ENCODE results near the gene TRMT1L.
A peak's percentile ranks its signal among the peaks of the same experiment; 100 is the strongest.
"Not testable (repeated sequence)": the region's sequence is repeated elsewhere in the genome, so short reads cannot be mapped to it uniquely, and the experiment has no call there.

TRMT1L gene

GRCh38 chr1:185156854-185157598, at the start of gene TRMT1L, which contains the start of gene SWT1:
Gene TRMT1L, minus strand, starts transcription at chr1:185156953. Its CDS starts 241 bp downstream, at chr1:185156712.
Gene SWT1, plus strand, starts transcription at chr1:185157167. Its CDS starts 3,675 bp downstream, at chr1:185160842.
- H3K9me3 ChIP-seq (replicated peaks in 1 of 11) = no peaks in the 10 kb centered on the region
- H3K27me3 ChIP-seq = no peaks in the 10 kb centered on the region
- peak within 1 kb of the TSS; percentile 91 to 99 (median 96) for H3K27ac ChIP-seq
- TF ChIP-seq Cebpa-rat (IDR thresholded peaks at IDR 0.05) = no peak
- H3K36me3 ChIP-seq = peaks cover 0 to 13% (median 0%) of the 10 kb centered on the region in 11 experiments; a peak in 5 of 22 replicates
- no peaks in the 10 kb centered on the region; a peak in 1 of 22 replicates for H4K20me1 ChIP-seq
- peak within 1 kb of the TSS; percentile 92 to 98 (median 96) for H3K9ac ChIP-seq
- H3K4me3 ChIP-seq = peak within 1 kb of the TSS; percentile 72 to 96 (median 84)
- H3K4me2 ChIP-seq = peak within 1 kb of the TSS; percentile 88 to 98 (median 94)
- H3K4me1 ChIP-seq = peaks cover 24 to 63% (median 34%) of the 10 kb centered on the region in 10 experiments

- no peak overlapping the region for H3K4me2 ChIP-seq
- H4K20me1 ChIP-seq = no peaks in the 10 kb centered on the region
- no peak overlapping the region for H3K27ac ChIP-seq
- TF ChIP-seq Cebpa-rat (IDR thresholded peaks at IDR 0.05) = no peak
- no peak overlapping the region for H3K4me3 ChIP-seq
- no peak overlapping the region for H3K9ac ChIP-seq
- peaks cover 6 to 34% (median 17%) of the 10 kb centered on the region in 11 experiments; a peak in 16 of 22 replicates for H3K9me3 ChIP-seq (replicated peaks in 1 of 11)
- peaks cover 0 to 75% (median 0%) of the 10 kb centered on the region in 11 experiments; a peak in 6 of 22 replicates for H3K36me3 ChIP-seq
- H3K27me3 ChIP-seq = no peaks in the 10 kb centered on the region
- no peaks in the 10 kb centered on the region for H3K4me1 ChIP-seq
Observed at GRCh38 chr1:185200889-185201288, 44.1 kb upstream of the TRMT1L start.

GRCh38 chr1:185198712-185199111, 42.0 kb upstream of the TRMT1L start:
- not testable (repeated sequence) for H4K20me1 ChIP-seq, H3K27ac ChIP-seq, H3K4me1 ChIP-seq, H3K9ac ChIP-seq, H3K4me3 ChIP-seq, H3K4me2 ChIP-seq, H3K27me3 ChIP-seq
- peaks cover 0 to 70% (median 0%) of the 10 kb centered on the region in 11 experiments; a peak in 6 of 22 replicates for H3K36me3 ChIP-seq
- H3K9me3 ChIP-seq (replicated peaks in 1 of 11) = peaks cover 6 to 34% (median 17%) of the 10 kb centered on the region in 11 experiments; a peak in 16 of 22 replicates

- TF ChIP-seq Cebpa-rat (IDR thresholded peaks at IDR 0.05) = no peak
- no peaks in the 10 kb centered on the region for H3K27me3 ChIP-seq
- H3K36me3 ChIP-seq = peaks cover 0 to 59% (median 0%) of the 10 kb centered on the region in 11 experiments; a peak in 5 of 22 replicates
- H3K9me3 ChIP-seq (replicated peaks in 1 of 11) = peaks cover 3 to 21% (median 9%) of the 10 kb centered on the region in 11 experiments; a peak in 13 of 22 replicates
- H3K9ac ChIP-seq = no peak overlapping the region
- no peaks in the 10 kb centered on the region for H3K4me1 ChIP-seq
- no peak overlapping the region for H3K27ac ChIP-seq
- H4K20me1 ChIP-seq = no peaks in the 10 kb centered on the region
- H3K4me3 ChIP-seq = no peak overlapping the region
- H3K4me2 ChIP-seq = no peak overlapping the region
Observed at GRCh38 chr1:185193756-185194155, 37.0 kb upstream of the TRMT1L start.

GRCh38 chr1:185170291-185170848, 13.6 kb upstream of the TRMT1L start:
- H3K4me3 ChIP-seq = no peak overlapping the region
- peaks cover 7 to 9% (median 8%) of the 10 kb centered on the region in 10 experiments; a peak in 19 of 20 replicates for H3K4me1 ChIP-seq
- no peaks in the 10 kb centered on the region for H4K20me1 ChIP-seq
- no peaks in the 10 kb centered on the region for H3K27me3 ChIP-seq
- peak overlapping the region in 3 of 11 experiments; percentile 16 to 47 (median 29); a peak in 4 of 22 replicates for H3K4me2 ChIP-seq
- H3K9ac ChIP-seq = no peak overlapping the region
- H3K36me3 ChIP-seq = peaks cover 0 to 57% (median 4%) of the 10 kb centered on the region in 11 experiments; a peak in 8 of 22 replicates
- H3K27ac ChIP-seq = no peak overlapping the region
- no peaks in the 10 kb centered on the region for H3K9me3 ChIP-seq (replicated peaks in 1 of 11)
- no peak for TF ChIP-seq Cebpa-rat (IDR thresholded peaks at IDR 0.05)

GRCh38 chr1:185166106-185166505, 9.4 kb upstream of the TRMT1L start:
- Histone ChIP-seq H3K27ac (peak overlapping the region in 7 of 11 experiments; percentile 33 to 60 (median 49); a peak in 10 of 22 replicates), H3K4me3 (no peak overlapping the region), H4K20me1 (no peaks in the 10 kb centered on the region), H3K27me3 (no peaks in the 10 kb centered on the region), H3K4me2 (peak overlapping the region; percentile 37 to 77 (median 64); a peak in 19 of 22 replicates), H3K9me3 (replicated peaks in 1 of 11) (no peaks in the 10 kb centered on the region), H3K4me1 (peaks cover 8 to 15% (median 10%) of the 10 kb centered on the region in 10 experiments; a peak in 19 of 20 replicates), H3K36me3 (peaks cover 0 to 79% (median 5%) of the 10 kb centered on the region in 11 experiments; a peak in 10 of 22 replicates), H3K9ac (peak overlapping the region in 2 of 11 experiments; percentile 26 to 34; a peak in 1 of 22 replicates)
- TF ChIP-seq Cebpa-rat (IDR thresholded peaks at IDR 0.05) = no peak

GRCh38 chr1:185162491-185162890, 5.7 kb upstream of the TRMT1L start:
- peaks cover 0 to 60% (median 5%) of the 10 kb centered on the region in 11 experiments; a peak in 9 of 22 replicates for H3K36me3 ChIP-seq
- no peak overlapping the region for H3K4me3 ChIP-seq
- no peak overlapping the region for H3K27ac ChIP-seq
- H3K4me2 ChIP-seq = no peak overlapping the region
- H3K9me3 ChIP-seq (replicated peaks in 1 of 11) = no peaks in the 10 kb centered on the region
- no peak overlapping the region for H3K9ac ChIP-seq
- H3K4me1 ChIP-seq = peaks cover 24 to 41% (median 25%) of the 10 kb centered on the region in 10 experiments
- no peaks in the 10 kb centered on the region for H4K20me1 ChIP-seq
- no peaks in the 10 kb centered on the region for H3K27me3 ChIP-seq
- TF ChIP-seq Cebpa-rat (IDR thresholded peaks at IDR 0.05) = no peak

- Histone ChIP-seq H3K27me3 (no peaks in the 10 kb centered on the region), H3K9me3 (replicated peaks in 1 of 11) (no peaks in the 10 kb centered on the region), H3K36me3 (peaks cover 0 to 43% (median 0%) of the 10 kb centered on the region in 11 experiments; a peak in 6 of 22 replicates), H3K4me1 (peaks cover 20 to 33% (median 24%) of the 10 kb centered on the region in 10 experiments), H3K27ac (no peak overlapping the region), H3K9ac (no peak overlapping the region), H3K4me2 (peak overlapping the region in 9 of 11 experiments; percentile 2 to 97 (median 33); a peak in 14 of 22 replicates), H3K4me3 (no peak overlapping the region), H4K20me1 (no peaks in the 10 kb centered on the region)
- no peak for TF ChIP-seq Cebpa-rat (IDR thresholded peaks at IDR 0.05)
Observed at GRCh38 chr1:185159966-185160365, 3.2 kb upstream of the TRMT1L start.

- peak overlapping the region in 7 of 11 experiments; percentile 15 to 97 (median 93); a peak in 7 of 22 replicates for H3K4me2 ChIP-seq
- H3K4me1 ChIP-seq = peaks cover 24 to 45% (median 31%) of the 10 kb centered on the region in 10 experiments
- H3K9me3 ChIP-seq (replicated peaks in 1 of 11) = no peaks in the 10 kb centered on the region
- H3K27me3 ChIP-seq = no peaks in the 10 kb centered on the region
- H3K36me3 ChIP-seq = peaks cover 0 to 31% (median 0%) of the 10 kb centered on the region in 11 experiments; a peak in 6 of 22 replicates
- H3K4me3 ChIP-seq = no peak overlapping the region
- no peak overlapping the region for H3K27ac ChIP-seq
- TF ChIP-seq Cebpa-rat (IDR thresholded peaks at IDR 0.05) = no peak
- no peaks in the 10 kb centered on the region; a peak in 1 of 22 replicates for H4K20me1 ChIP-seq
- peak overlapping the region in 1 of 11 experiments; percentile 97; a peak in 1 of 22 replicates for H3K9ac ChIP-seq
Observed at GRCh38 chr1:185158800-185159199, 2.0 kb upstream of the TRMT1L start.
